Muscle of leg (tissue), 11 donors: ENCODE measurements around the gene ACSF3. TPM values are rescaled to one million over a fixed set of nuclear protein-coding genes. Genes with fewer than 3 reads are reported as not detected.
"Not testable (repeated sequence)": the region's sequence is repeated elsewhere in the genome, so short reads cannot be mapped to it uniquely, and the experiment has no call there.

ENCODE experiments used
- DNase-seq: peaks from one replicate; pipeline ENCODE4 v3.0.0; 2013
- H3K27ac ChIP-seq: one replicate; pipeline ENCODE4 v1.5.1; 2013; ENCODE audit warnings: mild to moderate bottlenecking, low read length, control low read depth
- H3K27me3 ChIP-seq: one replicate; pipeline ENCODE4 v1.6.1; 2013; ENCODE audit warnings: low read length; ENCODE audit not compliant: control insufficient read depth, insufficient read depth
- H3K36me3 ChIP-seq: one replicate; pipeline ENCODE4 v1.6.1; 2013; ENCODE audit warnings: low read length; ENCODE audit not compliant: control insufficient read depth, insufficient read depth
- H3K4me1 ChIP-seq: one replicate; pipeline ENCODE4 v1.6.1; 2013; ENCODE audit warnings: low read length; ENCODE audit not compliant: control insufficient read depth, insufficient read depth
- H3K4me3 ChIP-seq: one replicate; pipeline ENCODE4 v1.5.1; 2013; ENCODE audit warnings: low read length, control low read depth
- H3K9me3 ChIP-seq: replicated peaks from 2 replicates; pipeline ENCODE4 v1.6.1; 2013; ENCODE audit warnings: low read depth, low read length; ENCODE audit not compliant: control insufficient read depth
- WGBS: methylation state at CpG from one replicate; pipeline ENCODE4 v1.1.5; 2013; ENCODE audit warnings: missing lambda C conversion rate; ENCODE audit not compliant: insufficient coverage; 5-methylcytosine and 5-hydroxymethylcytosine counted together
- polyA plus RNA-seq, 8 donors: library from polyadenylated mRNA; unstranded; fragments of 120-200 nt; gene quantifications; one replicate each; pipeline versions ENCODE4 v1.2.1 to v1.2.3, GENCODE V29; 2013; ENCODE audit warnings: inconsistent platforms in 1 of 8, low replicate concordance in 1 of 8; ENCODE audit not compliant: insufficient read length in 8 of 8, insufficient read depth in 1 of 8
- total RNA-seq: library from RNA; stranded (reverse); fragments of 120-200 nt; gene quantifications from one replicate; pipeline ENCODE4 v1.2.4, GENCODE V29; 2013

The ACSF3 gene
- total and polyA plus RNA-seq, 9 donors: 13.4 to 18.6 (median 16.7) TPM

GRCh38 chr16:89179656-89180315 is 86.1 kb downstream of the ACSF3 start:
- H3K27ac ChIP-seq: no peak overlapping the region
- H3K36me3 ChIP-seq: peaks cover 41% of the 10 kb centered on the region
- H3K4me3 ChIP-seq: no peak overlapping the region
- DNase-seq: no peak
- H3K4me1 ChIP-seq: peaks cover 44% of the 10 kb centered on the region
- 81% methylated on average over 17 of the region's 25 CpGs for WGBS
- H3K9me3 ChIP-seq: no peaks in the 10 kb centered on the region
- H3K27me3 ChIP-seq: no peaks in the 10 kb centered on the region

GRCh38 chr16:89183463-89183862 is 89.8 kb downstream of the ACSF3 start:
- no peak overlapping the region for H3K27ac ChIP-seq
- 56% methylated on average over 11 of the region's 13 CpGs for WGBS
- no peaks in the 10 kb centered on the region for H3K27me3 ChIP-seq
- no peak for DNase-seq
- H3K9me3 ChIP-seq: no peaks in the 10 kb centered on the region
- H3K36me3 ChIP-seq: peaks cover 46% of the 10 kb centered on the region
- H3K4me3 ChIP-seq: no peak overlapping the region
- peaks cover 8% of the 10 kb centered on the region for H3K4me1 ChIP-seq

- Histone ChIP-seq H3K36me3 (peaks cover 51% of the 10 kb centered on the region), H3K4me1 (peaks cover 3% of the 10 kb centered on the region), H3K4me3 (no peak overlapping the region), H3K27me3 (no peaks in the 10 kb centered on the region), H3K27ac (no peak overlapping the region), H3K9me3 (no peaks in the 10 kb centered on the region)
- no peak for DNase-seq
- WGBS: 70% methylated on average over 24 of the region's 26 CpGs
These were observed 90.5 kb downstream of the ACSF3 start for GRCh38 chr16:89183975-89184676.

- H3K4me3 ChIP-seq: no peak overlapping the region
- H3K4me1 ChIP-seq: peaks cover 3% of the 10 kb centered on the region
- DNase-seq: no peak
- no peaks in the 10 kb centered on the region for H3K27me3 ChIP-seq
- peaks cover 51% of the 10 kb centered on the region for H3K36me3 ChIP-seq
- 63% methylated on average over 9 of the region's 9 CpGs for WGBS
- no peak overlapping the region for H3K27ac ChIP-seq
- H3K9me3 ChIP-seq: no peaks in the 10 kb centered on the region
These were observed 91.0 kb downstream of the ACSF3 start for GRCh38 chr16:89184677-89184932.

- no peaks in the 10 kb centered on the region for H3K27me3 ChIP-seq
- H3K27ac ChIP-seq: no peak overlapping the region
- WGBS: 68% methylated on average over 47 of the region's 48 CpGs
- no peaks in the 10 kb centered on the region for H3K9me3 ChIP-seq
- H3K36me3 ChIP-seq: peaks cover 51% of the 10 kb centered on the region
- peaks cover 3% of the 10 kb centered on the region for H3K4me1 ChIP-seq
- H3K4me3 ChIP-seq: no peak overlapping the region
- no peak for DNase-seq
These were observed 91.5 kb downstream of the ACSF3 start for GRCh38 chr16:89184933-89185794.

- H3K27me3 ChIP-seq, H3K4me1 ChIP-seq, H3K4me3 ChIP-seq, H3K27ac ChIP-seq, DNase-seq, H3K9me3 ChIP-seq: not testable (repeated sequence)
- H3K36me3 ChIP-seq: peaks cover 56% of the 10 kb centered on the region
- WGBS: 97% methylated on average over 25 of the region's 30 CpGs
These were observed 92.4 kb downstream of the ACSF3 start for GRCh38 chr16:89185887-89186592.

GRCh38 chr16:89186593-89187031 is 93.0 kb downstream of the ACSF3 start:
- WGBS: 97% methylated on average over 18 of the region's 20 CpGs
- H3K36me3 ChIP-seq: peaks cover 59% of the 10 kb centered on the region
- not testable (repeated sequence) for H3K27ac ChIP-seq, H3K9me3 ChIP-seq, H3K4me3 ChIP-seq, H3K27me3 ChIP-seq, H3K4me1 ChIP-seq, DNase-seq

- peaks cover 3% of the 10 kb centered on the region for H3K4me1 ChIP-seq
- H3K36me3 ChIP-seq: peaks cover 59% of the 10 kb centered on the region
- 76% methylated on average over 18 of the region's 19 CpGs for WGBS
These were observed 93.5 kb downstream of the ACSF3 start for GRCh38 chr16:89187032-89187769.

GRCh38 chr16:89187770-89188392 is 94.2 kb downstream of the ACSF3 start:
- peaks cover 56% of the 10 kb centered on the region for H3K36me3 ChIP-seq
- WGBS: 70% methylated on average over 14 of the region's 19 CpGs

More at GRCh38 chr16:89187032-89187769, 93.5 kb downstream of the ACSF3 start:
- no peak for DNase-seq
- no peaks in the 10 kb centered on the region for H3K27me3 ChIP-seq
- H3K9me3 ChIP-seq: no peaks in the 10 kb centered on the region
- H3K27ac ChIP-seq: no peak overlapping the region
- H3K4me3 ChIP-seq: no peak overlapping the region

More at GRCh38 chr16:89187770-89188392, 94.2 kb downstream of the ACSF3 start:
- Histone ChIP-seq H3K9me3 (no peaks in the 10 kb centered on the region), H3K4me3 (no peak overlapping the region), H3K27ac (no peak overlapping the region), H3K4me1 (peaks cover 3% of the 10 kb centered on the region), H3K27me3 (no peaks in the 10 kb centered on the region)
- no peak for DNase-seq
